HCT116 (cell line): ENCODE results near the gene SRSF5. TPM values are rescaled to one million over a fixed set of nuclear protein-coding genes. Genes with fewer than 3 reads are reported as not detected.

Source experiments
- ATAC-seq: fragments of 200-7000 bp; cut with Tn5 transposase; 2 replicates; pipeline ENCODE4 v1.9.1; 2020; ENCODE audit warnings: mild to moderate bottlenecking, moderate library complexity
- BruUV-seq: library from RNA; stranded (reverse); fragments of 400-500 nt; replicated peaks from 2 replicates; lab custom pipeline; 2021; lab: Mats Ljungman, UMichigan
- CTCF ChIA-PET: fragments of 300-600 bp; sonication (Branson Sonifier 250); formaldehyde crosslinking; loops from one replicate; lab custom pipeline; 2021; ENCODE audit warnings: antibody characterized with exemption; lab: Charles Lee
- POLR2A ChIA-PET: fragments of 300-600, 350-600 bp; sonication (Branson Sonifier 250); formaldehyde crosslinking; loops from one replicate; lab custom pipeline; 2021; ENCODE audit warnings: antibody characterized with exemption; lab: Charles Lee
- RAD21 ChIA-PET, 2 experiments: fragments of 300-600 bp; sonication (Branson Sonifier 250); formaldehyde crosslinking; loops; one replicate each; lab custom pipeline; 2023; ENCODE audit warnings: low total read pairs in 2 of 2; ENCODE audit not compliant: uncharacterized antibody in 2 of 2, unreplicated experiment in 2 of 2, low non-redundant PET in 1 of 2; lab: Charles Lee
- DNase-seq: peaks from one replicate; pipeline ENCODE4 v3.0.0-alpha.2; 2010; ENCODE audit warnings: low read depth, low spot score
- H2AFZ ChIP-seq: fragments of 200-600 bp; shearing (Covaris generic), sonication (generic); 2 replicates; pipeline ENCODE4 v1.6.1; 2017; ENCODE audit warnings: low read depth, mixed run types, mixed read lengths, antibody characterized with exemption, low read length; ENCODE audit not compliant: poor library complexity, severe bottlenecking
- H3K27ac ChIP-seq: 2 replicates; pipeline ENCODE4 v1.5.1; 2012; ENCODE audit warnings: low read depth, low read length
- H3K27me3 ChIP-seq: fragments of 200-600 bp; sonication (generic); 2 replicates; pipeline ENCODE4 v1.6.1; 2016; ENCODE audit warnings: mixed run types, low read length, mixed read lengths; ENCODE audit not compliant: insufficient read depth
- H3K36me3 ChIP-seq, 2 experiments: fragments of 200-500 bp in 1 of 2; fragments of 200-600 bp in 1 of 2; sonication (Bioruptor generic) in 1 of 2; sonication (generic) in 1 of 2; 2 replicates each; pipeline versions ENCODE4 v1.5.1 to v1.6.1; 2014 to 2016; ENCODE audit warnings: low read length in 2 of 2, inconsistent platforms in 1 of 2, mixed read lengths in 1 of 2, mixed run types in 1 of 2; ENCODE audit not compliant: insufficient read depth in 2 of 2, control insufficient read depth in 1 of 2
- H3K4me1 ChIP-seq, 2 experiments: fragments of 200-600 bp in 1 of 2; sonication (generic) in 1 of 2; 2 replicates each; pipeline versions ENCODE4 v1.5.1 to v1.6.1; 2012 to 2017; ENCODE audit warnings: low read length in 2 of 2, inconsistent platforms in 1 of 2, mild to moderate bottlenecking in 1 of 2, mixed read lengths in 1 of 2, mixed run types in 1 of 2, moderate library complexity in 1 of 2; ENCODE audit not compliant: insufficient read depth in 2 of 2, control insufficient read depth in 1 of 2
- H3K4me2 ChIP-seq: fragments of 200-600 bp; sonication (generic); 2 replicates; pipeline ENCODE4 v1.6.1; 2017; ENCODE audit warnings: mixed run types, low read length, mixed read lengths
- H3K4me3 ChIP-seq, 2 experiments: fragments of 200-600 bp in 1 of 2; sonication (generic) in 1 of 2; replicated peaks in 1 of 2; 2 replicates each; pipeline ENCODE4 v1.5.1; 2011 to 2016; ENCODE audit warnings: low read length in 2 of 2, control low read depth in 1 of 2, low read depth in 1 of 2, mild to moderate bottlenecking in 1 of 2, mixed read lengths in 1 of 2, mixed run types in 1 of 2
- H3K79me2 ChIP-seq: fragments of 200-600 bp; sonication (generic); 2 replicates; pipeline ENCODE4 v1.6.1; 2017; ENCODE audit warnings: mild to moderate bottlenecking, mixed run types, low read length, moderate library complexity, mixed read lengths; ENCODE audit not compliant: insufficient read depth
- H3K9ac ChIP-seq: fragments of 200-600 bp; sonication (generic); 2 replicates; pipeline ENCODE4 v1.6.1; 2016; ENCODE audit warnings: low read length, mixed read lengths
- H3K9me2 ChIP-seq: fragments of 200-600 bp; sonication (generic), shearing (Covaris generic); 2 replicates; pipeline ENCODE4 v1.6.1; 2017; ENCODE audit warnings: mixed run types, mild to moderate bottlenecking, moderate library complexity; ENCODE audit not compliant: insufficient read depth
- H3K9me3 ChIP-seq, 2 experiments: fragments of 200-500 bp in 1 of 2; fragments of 200-600 bp in 1 of 2; sonication (Bioruptor generic) in 1 of 2; sonication (generic) in 1 of 2; 2 replicates each; pipeline ENCODE4 v1.6.1; 2014 to 2017; ENCODE audit warnings: low read length in 2 of 2, mixed read lengths in 2 of 2, inconsistent platforms in 1 of 2, low read depth in 1 of 2, mild to moderate bottlenecking in 1 of 2, mixed run types in 1 of 2, moderate library complexity in 1 of 2; ENCODE audit not compliant: control insufficient read depth in 1 of 2, insufficient read depth in 1 of 2
- H4K20me1 ChIP-seq: fragments of 200-600 bp; sonication (generic), shearing (Covaris generic); 2 replicates; pipeline ENCODE4 v1.6.1; 2017; ENCODE audit warnings: mixed run types, mild to moderate bottlenecking, moderate library complexity; ENCODE audit not compliant: insufficient read depth
- CTCF ChIP-seq, 3 experiments: fragments of 200-600 bp in 1 of 3; sonication (generic) in 1 of 3; IDR thresholded peaks in 2 of 3; conservative IDR thresholded peaks in 1 of 3; 2 replicates each; pipeline ENCODE4 v1.5.1; 2012 to 2017; ENCODE audit warnings: low read depth in 2 of 3, low read length in 2 of 3, antibody characterized with exemption in 1 of 3, borderline replicate concordance in 1 of 3, control low read depth in 1 of 3, mild to moderate bottlenecking in 1 of 3, mixed read lengths in 1 of 3, mixed run types in 1 of 3, moderate library complexity in 1 of 3; ENCODE audit not compliant: insufficient read depth in 1 of 3
- MAX ChIP-seq: IDR thresholded peaks from 2 replicates; pipeline ENCODE4 v1.6.1; 2012
- RAD21 ChIP-seq: IDR thresholded peaks from 2 replicates; pipeline ENCODE4 v1.6.1; 2012; ENCODE audit warnings: low read depth, mild to moderate bottlenecking
- REST ChIP-seq: IDR thresholded peaks from 2 replicates; pipeline ENCODE4 v1.6.1; 2012; ENCODE audit warnings: low read depth
- intact Hi-C: fragments of 100-400 bp; cut with micrococcal nuclease; formaldehyde crosslinking; loops from 2 replicates; pipeline ENCODE4 v1.10.0; 2022
- total RNA-seq: library from RNA; stranded (reverse); gene quantifications from one replicate; pipeline ENCODE4 v1.2.1, GENCODE V29; 2021; ENCODE audit not compliant: unreplicated experiment

Gene SRSF5
- total RNA-seq, 1 experiment from 2014 or later: 258 TPM

GRCh38 chr14:69818758-69819191, 51.8 kb downstream of the SRSF5 start:
- ATAC-seq: peak; percentile 97
- no peak for TF ChIP-seq REST
- TF ChIP-seq MAX: peak; percentile 34; the same call in 1 of the 2 replicates
- TF ChIP-seq CTCF (IDR thresholded peaks at IDR 0.05 in 2 of 3, conservative IDR thresholded peaks at IDR 0.05 in 1 of 3; ENCODE audit: borderline replicate concordance in 1 of 3, insufficient read depth in 1 of 3, low read depth in 2 of 3, low read length in 2 of 3): peak; percentile 71 to 95 (median 88)
- peak; percentile 93 for TF ChIP-seq RAD21
- TF ChIP-seq, all 23 proteins: peak for 3
- ChIA-PET RAD21 (interaction anchor here (0.7 to 1.6 kb wide), 4 partner anchors 15 to 255 kb away, joined by 3 to 22 read pairs (median 8); no protein-coding TSS in a partner anchor), POLR2A (no interaction called here), CTCF (interaction anchor here (0.8 to 3.2 kb wide), 6 partner anchors 60 to 255 kb away, joined by 3 to 63 read pairs (median 4); no protein-coding TSS in a partner anchor)
- Histone ChIP-seq H3K9ac (no peak overlapping the region), H3K4me1 (no peaks in the 10 kb centered on the region), H3K36me3 (no peaks in the 10 kb centered on the region), H3K27ac (no peak overlapping the region), H3K4me3 (no peak overlapping the region), H3K9me3 (no peaks in the 10 kb centered on the region), H3K4me2 (peak overlapping the region; percentile 14; the same call in 1 of the 2 replicates), H3K9me2 (no peaks in the 10 kb centered on the region), H3K79me2 (no peaks in the 10 kb centered on the region), H2AFZ (no peak overlapping the region), H4K20me1 (no peaks in the 10 kb centered on the region), H3K27me3 (peaks cover 25% of the 10 kb centered on the region)
- intact Hi-C loops: loop anchor here (1.0 to 10.0 kb wide), 4 partner anchors 209 to 746 kb away; no protein-coding TSS in a partner anchor
- no TSS peak for BruUV-seq
- DNase-seq: peak; percentile 66
